Ovary (tissue), 3 donors: ENCODE measurements around the gene GRIK3.

Source experiments
- CTCF ChIP-seq, 3 donors: fragments of 450-650 bp in 2 of 3; fragments of 200-600 bp in 1 of 3; IDR thresholded peaks; one replicate each; pipeline versions ENCODE4 v1.5.1 to v1.8.0; 2016 to 2022; ENCODE audit warnings: antibody characterized with exemption in 3 of 3, mild to moderate bottlenecking in 1 of 3
- EP300 ChIP-seq: sonication (generic); formaldehyde crosslinking; IDR thresholded peaks from one replicate; pipeline ENCODE4 v1.6.1; 2017; ENCODE audit warnings: antibody characterized with exemption
- donor health status: DM: no; HTN: no; CAD: no.

GRCh38 chr1:36981771-36982622 is 52.3 kb downstream of the GRIK3 start:
- TF ChIP-seq CTCF (IDR thresholded peaks at IDR 0.05) (no peak), EP300 (no peak)
